ENCODE measurements around the gene SLC24A3. TPM values are rescaled to one million over a fixed set of nuclear protein-coding genes. Genes with fewer than 3 reads are reported as not detected.

SLC24A3 gene
- total and polyA plus RNA-seq, 2 of the 13 experiments (the other 11 are each of a cell fraction or from before 2014, with no cell fraction given), result not detected

- TF ChIP-seq ZSCAN5A (CRISPR knock-in tag; IDR thresholded peaks at IDR 0.05; ENCODE audit: borderline replicate concordance) (no peak), THAP11 (CRISPR knock-in tag; IDR thresholded peaks at IDR 0.05) (0 out of 2 replicates have a peak, but pooled peaks have one; percentile 23), ETS1 (CRISPR knock-in tag; IDR thresholded peaks at IDR 0.05) (no peak), REST (IDR thresholded peaks at IDR 0.05; ENCODE audit: borderline replicate concordance in 1 of 2, low read depth in 1 of 2, low read length in 2 of 2) (no peak), SSRP1 (CRISPR knock-in tag; IDR thresholded peaks at IDR 0.05) (no peak), ARHGAP35 (CRISPR knock-in tag; IDR thresholded peaks at IDR 0.05; ENCODE audit: borderline replicate concordance) (no peak), ATF2 (CRISPR knock-in tag; IDR thresholded peaks at IDR 0.05) (peak; percentile 23; the same call in 1 of the 2 replicates), NCOR1 (IDR thresholded peaks at IDR 0.05; ENCODE audit: borderline replicate concordance, low read length) (no peak), HNRNPUL1 (IDR thresholded peaks at IDR 0.05; ENCODE audit: low read depth, low read length) (no peak), ZBTB43 (CRISPR knock-in tag; conservative IDR thresholded peaks at IDR 0.05) (peak; percentile 82), HNF1A (IDR thresholded peaks at IDR 0.05; ENCODE audit: low read depth) (peak; percentile 13; the same call in 1 of the 2 replicates), HNF1A (CRISPR knock-in tag; IDR thresholded peaks at IDR 0.05; ENCODE audit: borderline replicate concordance) (peak; percentile 40; the same call in 1 of the 2 replicates), ZNF33A (CRISPR knock-in tag; IDR thresholded peaks at IDR 0.05; ENCODE audit: borderline replicate concordance) (no peak), NPAS2 (CRISPR knock-in tag; IDR thresholded peaks at IDR 0.05; ENCODE audit: borderline replicate concordance) (no peak), MAF1 (CRISPR knock-in tag; IDR thresholded peaks at IDR 0.05; ENCODE audit: borderline replicate concordance) (no peak), GTF2F1 (IDR thresholded peaks at IDR 0.05; ENCODE audit: low read length) (no peak)
These were observed 408.0 kb downstream of the SLC24A3 start (continued) for GRCh38 chr20:19620446-19620845.
